GM19025 (cell line): ENCODE data around the gene MOK.

Experiments used
- ATAC-seq: cut with Tn5 transposase; IDR thresholded peaks from one replicate; pipeline ENCODE4 v1.9.1; 2021; ENCODE audit warnings: mild to moderate bottlenecking, low read depth, moderate library complexity; ENCODE audit not compliant: unreplicated experiment

The MOK gene

DNA sequence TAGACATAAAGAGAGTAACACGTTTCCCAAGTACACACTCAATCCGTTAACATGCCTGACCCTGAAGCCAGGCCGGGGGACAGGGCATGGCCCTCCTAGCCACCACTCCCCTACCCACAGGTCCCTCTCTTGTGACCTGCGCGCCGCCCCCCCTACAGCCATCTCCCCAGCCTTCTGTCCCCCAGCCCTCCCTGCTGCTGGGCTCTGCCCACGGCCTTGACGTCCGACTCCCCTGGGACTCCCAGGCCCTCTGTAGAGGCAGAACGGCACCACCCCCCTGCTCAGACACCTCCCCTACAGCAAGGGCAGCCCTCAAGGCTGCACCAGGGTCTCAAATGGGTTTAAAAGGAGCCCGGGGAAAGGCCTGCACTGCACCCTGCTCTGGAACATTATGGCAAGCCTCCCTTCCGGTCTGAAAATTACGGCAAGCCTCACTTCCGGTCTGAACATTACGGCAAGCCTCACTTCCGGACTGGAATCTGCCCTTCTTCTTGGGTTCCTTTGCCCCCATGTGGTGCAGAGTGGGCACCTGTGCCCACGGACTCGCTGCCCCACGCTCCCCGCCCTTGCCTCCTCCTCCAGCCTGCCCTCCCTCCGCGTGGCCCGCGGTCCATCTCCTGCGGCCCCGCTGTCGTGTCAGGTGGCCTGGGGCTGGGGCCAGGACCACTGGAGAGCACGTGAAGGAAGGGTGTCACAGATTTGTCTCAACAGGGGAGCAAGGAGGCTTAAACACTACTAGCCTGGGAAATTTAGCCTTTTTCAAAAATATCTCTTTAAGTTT, 77.6 kb downstream of the MOK start:
- no peak for ATAC-seq

DNA sequence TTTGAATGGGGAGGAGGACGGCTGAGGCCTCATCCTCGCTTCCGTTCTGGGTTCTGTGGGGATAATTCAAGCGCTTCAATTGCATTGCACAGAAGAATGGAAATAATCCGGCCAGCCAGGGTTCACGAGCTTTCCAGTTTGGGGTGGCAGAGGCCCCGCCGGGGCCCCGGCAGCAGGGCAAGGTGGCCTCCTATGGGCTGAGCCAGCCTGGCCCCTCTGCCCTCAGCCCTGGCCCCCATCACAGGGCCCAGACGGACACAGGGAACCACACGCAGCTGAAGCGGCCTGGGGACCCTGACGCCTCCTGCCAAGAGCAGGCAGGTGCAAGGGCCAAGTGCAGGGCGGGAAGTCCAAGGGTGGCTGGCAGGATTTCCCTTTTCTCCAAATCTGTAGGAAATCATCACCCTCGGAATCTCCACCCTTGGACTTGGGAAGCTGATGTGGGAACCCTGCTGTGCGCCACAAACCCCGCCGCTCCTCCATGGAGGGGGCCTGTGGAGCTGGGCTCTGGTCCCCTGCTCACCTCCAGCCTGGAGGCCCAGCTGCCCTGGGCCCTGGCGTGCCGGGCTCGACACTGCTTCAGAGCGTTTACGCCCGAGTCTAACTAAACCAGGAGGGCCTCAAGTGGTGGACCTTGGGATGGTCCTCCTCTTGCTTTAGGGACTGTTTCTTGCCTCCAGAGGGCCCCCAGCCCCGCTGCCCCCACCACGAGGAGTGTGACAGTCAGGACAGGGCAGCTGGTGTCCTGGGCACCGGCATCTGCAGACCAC, 78.4 kb downstream of the MOK start:
- no peak for ATAC-seq

DNA sequence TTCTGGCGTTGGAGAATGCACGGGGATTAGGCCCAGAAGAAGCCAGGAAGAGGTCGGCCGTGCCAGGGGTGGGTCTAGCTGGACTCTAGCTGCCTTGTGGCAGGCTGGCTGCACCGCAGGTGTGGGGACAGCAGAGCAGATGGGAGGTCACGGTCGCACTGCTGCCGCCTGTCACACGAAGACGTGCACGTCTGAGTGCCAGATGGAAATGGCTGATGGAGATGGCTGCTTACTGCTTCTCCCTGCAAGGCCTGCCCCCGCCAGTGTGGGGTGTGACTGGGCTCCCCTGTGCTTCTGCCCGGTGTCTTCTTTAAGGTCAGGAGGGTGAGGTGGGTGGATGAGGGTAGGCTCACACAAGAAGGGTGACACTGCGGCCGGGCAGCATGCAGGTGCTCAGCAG, 79.0 kb downstream of the MOK start:
- no peak for ATAC-seq

DNA sequence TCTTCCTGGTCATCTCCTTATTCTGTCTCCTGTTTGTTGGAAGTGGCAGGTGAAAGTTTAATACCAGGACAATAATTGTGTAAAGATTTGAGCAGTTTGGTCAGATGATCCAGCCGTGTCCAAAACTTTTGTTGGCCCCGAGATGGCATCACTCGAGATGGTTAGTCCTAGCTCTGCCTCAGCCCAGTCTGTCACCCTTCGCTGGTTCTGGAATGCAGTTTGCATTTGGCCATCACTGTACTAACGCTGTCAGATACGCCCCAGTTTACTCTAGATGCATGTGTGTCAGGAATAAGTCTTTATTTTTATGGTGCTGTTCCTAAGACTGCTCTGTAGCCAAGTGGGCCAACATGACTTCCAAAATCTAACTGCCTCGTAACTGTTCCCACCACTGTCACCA, 79.6 kb downstream of the MOK start:
- no peak for ATAC-seq

DNA sequence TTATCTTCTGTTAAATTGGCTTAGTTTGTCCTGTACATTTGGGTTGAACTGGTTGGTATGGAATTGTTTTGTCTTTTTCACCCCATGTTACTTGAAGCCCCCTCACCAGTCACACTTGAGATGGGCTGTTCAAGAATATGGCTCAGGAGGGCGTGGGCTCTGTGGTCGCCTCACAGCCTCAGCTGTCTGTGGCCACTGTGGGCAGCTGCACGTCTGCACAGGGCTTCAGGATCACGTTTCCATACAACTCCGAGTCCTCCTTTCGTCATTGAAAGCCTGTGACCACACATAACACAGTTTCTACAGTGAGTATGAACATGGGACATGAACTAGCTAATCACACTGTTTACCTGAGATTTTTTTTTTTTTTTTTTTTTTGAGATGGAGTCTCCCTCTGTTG, 81.3 kb downstream of the MOK start:
- no peak for ATAC-seq

DNA sequence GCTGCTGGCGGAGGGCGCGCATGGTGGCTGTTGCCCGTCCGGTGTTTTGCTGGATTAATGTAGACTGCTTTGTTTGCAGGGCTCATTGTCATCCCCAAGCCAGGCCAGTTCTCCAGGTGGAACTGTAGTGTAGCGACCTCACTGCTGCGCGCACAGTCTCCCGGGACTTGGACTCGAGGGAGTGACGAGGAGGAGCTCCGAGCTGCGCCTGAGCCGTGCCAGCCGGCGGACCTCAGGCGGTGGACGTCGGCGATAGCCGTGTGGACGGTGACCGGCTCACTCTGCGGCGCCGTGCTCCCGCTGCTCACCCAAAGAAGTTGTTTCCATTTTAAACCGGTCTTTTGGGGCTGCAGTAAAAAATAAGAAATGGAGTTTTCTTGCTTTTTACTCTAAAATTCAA, 82.2 kb downstream of the MOK start:
- no peak for ATAC-seq

DNA sequence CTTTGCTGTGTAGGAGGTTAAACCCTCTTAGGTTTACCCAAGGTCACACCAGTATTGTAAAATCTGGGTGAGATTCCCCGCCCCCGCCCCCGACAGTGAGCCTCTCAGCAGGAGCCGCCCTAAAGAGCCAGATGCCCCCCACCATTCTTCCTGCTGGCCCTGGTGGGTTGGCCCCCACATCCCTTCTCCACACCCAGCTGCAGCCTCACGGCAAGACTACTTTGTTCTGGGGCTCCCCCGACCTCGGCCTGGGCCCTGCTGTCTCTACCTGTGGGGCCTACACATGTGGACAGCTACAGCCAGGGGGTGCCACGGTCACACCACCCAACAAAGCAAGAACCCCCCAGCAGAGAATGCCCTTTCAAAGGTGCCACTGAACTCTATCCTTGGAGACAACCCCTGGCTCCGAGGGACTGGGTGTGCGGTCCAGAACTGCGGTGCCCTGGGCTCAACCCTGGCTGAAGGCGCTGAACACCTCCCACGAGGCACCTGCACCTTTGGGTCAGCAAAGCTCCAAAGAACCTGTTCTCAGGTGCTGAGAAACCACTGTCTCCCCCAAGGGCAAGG, 82.9 kb downstream of the MOK start:
- ATAC-seq = no peak

DNA sequence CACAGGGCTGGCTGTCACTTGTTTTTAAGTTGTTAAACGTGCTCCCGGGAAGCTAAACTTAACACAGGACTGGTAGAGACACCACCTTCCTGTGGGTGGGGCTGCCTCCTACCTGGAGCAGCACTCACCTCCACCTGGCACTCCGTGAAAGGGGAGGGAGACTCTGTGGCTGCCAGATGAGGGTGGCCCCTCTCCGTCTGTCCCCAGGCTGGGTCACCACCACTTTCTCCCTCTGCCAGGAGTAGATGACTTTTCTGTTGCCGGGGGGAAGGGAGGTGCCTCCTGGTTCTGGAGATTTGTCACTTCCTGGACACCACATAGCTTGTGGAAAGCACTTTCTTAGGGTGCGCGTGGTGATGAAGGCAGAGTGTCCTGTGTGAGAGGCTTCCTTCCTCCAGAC, 83.9 kb downstream of the MOK start:
- ATAC-seq = no peak

DNA sequence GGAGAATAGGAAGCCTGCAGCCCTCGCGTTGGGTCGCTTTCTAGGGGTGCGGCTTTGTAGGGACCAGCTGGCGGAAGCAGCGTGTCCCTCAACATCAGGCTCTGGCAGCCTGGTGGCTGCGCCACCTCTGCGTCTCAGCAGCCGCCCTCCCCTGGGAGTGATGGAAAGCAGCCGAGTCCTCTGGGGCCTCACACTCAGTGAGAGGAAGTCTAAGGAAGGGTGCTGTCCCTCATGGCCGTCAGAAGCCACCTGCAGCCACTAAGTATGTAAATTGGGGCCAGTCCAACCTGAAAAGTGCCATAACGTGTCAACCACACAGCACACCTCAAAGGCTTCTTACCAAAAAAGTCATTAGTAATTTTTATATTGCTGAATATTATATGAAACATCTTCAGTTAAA, 84.9 kb downstream of the MOK start:
- ATAC-seq = peak; percentile 92

DNA sequence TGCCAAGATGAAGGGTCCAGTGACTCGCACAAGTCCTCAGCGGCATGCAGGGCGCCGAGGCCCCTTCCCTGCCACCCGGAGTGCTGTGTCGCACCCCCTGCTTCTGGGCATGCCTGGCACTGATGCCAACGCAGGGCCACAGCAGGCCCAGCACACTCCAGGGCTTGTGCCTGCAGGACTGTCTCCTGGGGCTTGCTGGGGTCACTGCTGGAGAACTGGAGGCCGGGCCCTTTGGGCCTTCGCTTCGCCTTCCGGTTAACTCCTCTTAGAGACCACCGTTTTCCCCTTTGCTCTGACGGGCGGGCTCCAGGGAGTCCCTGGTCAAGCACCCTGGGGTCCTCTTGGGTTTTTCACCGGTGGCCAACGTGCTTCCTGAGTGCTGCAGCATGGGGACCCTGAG, 85.6 kb downstream of the MOK start:
- ATAC-seq = no peak

DNA sequence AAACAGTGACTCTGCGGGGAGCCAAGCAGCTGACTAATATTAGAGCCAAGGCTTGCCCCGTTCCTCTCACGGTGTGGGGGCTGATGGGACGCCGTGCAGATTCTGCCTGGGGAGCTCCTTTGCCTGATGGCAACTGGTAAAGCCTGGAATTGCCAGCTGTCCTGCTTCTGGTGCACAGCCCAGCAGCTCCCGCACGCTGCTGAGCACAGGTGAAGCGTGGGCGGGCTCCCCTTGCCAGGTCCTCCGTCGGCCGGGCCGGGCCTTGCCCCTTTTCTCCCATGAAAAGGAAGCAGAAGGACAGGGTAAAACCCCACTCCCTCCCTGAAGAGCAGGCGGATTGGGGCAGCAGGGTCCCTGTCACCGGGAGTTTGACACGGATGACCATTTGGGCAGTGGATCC, 86.3 kb downstream of the MOK start:
- no peak for ATAC-seq

DNA sequence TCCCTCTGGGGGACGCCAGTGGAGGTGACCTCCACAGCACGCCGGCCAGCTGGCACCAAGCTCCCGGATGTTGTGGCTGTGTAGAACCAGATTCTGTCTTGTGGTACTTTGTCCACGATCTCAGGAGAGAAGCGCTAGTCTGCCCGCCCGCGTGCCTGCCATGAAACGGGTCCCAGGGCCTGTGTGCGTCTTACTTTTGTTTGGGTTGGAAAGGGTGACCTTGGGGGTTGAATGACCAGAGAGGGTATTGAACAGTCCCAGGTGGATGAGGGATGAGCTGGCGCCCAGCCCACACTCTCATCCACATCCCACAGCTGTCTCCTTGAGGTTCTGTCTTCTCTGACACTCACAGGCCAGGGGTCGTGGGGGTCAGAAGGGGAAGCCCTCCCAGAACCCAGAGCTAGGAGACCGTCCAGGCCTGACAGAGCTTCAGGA, 87.0 kb downstream of the MOK start:
- ATAC-seq = no peak

DNA sequence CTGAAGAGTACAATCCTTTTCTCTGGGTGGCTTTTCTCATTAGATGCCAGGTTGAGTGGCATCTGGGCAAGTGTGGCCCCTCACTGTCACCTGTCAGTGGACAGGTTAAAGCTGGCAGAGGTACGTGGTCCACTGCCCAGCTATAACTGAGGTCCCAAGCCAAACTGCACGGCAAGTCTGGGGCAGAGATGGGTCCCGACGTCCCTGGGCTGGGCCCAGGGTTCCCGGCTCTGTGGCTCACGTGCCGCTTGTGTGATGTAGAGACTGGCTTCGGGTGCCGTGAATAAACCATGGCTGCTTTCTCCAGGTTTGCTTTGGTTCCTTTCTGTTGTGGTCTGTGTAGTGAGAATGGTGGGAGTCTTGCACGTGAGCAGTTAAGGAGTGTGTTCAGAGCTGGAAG, 87.6 kb downstream of the MOK start:
- ATAC-seq = no peak

DNA sequence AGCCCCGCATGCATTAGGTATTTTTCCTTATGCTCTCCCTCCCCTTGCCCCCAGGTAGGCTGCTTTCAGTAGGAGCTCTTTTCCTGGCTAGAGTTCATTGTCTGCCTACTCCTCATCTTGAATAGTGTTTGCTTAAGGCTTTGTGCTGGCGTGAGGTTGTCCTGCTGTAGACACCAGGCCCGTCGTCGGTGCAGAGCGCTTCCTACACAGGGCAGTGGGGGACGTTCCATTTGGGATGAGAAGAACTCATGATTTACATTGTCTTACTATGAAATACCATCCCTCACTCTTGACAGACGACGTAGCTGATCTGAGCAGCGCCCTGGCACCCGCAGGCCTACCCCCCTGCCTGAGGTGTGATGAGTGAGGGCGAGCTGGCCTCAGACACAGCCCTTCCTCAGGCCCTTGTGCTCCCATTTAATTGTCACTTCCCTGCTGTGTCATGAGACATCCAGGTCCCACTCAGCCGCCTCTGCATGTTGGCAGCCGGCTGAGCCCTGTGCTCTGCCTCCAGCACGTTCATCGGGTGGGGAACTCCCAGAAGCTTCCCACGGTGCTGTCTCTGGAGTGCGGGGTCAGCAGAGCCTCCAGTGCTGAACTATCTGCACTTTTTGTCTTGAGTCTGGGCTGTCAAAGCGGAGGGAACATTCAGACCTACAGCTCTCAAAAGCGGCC, 89.3 kb downstream of the MOK start:
- ATAC-seq = no peak

DNA sequence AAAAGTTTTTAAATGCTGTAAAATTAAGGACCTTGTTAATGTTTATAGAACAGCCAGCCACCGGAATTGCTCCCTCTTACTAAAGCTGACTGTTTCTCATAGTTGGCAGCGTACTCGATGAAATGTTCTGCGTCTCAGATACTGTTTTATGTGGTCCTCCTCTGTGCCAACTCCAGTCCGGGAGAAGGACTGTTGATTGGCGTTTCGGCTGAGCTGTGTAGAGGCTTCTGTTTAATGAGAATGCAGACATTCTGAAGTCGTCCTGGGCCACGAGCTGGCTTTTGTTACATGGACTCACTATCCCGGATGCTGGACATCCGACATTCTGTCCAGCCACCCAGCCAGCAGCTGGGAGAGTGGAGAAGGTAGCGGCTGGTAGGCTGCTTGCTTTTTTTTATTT, 89.9 kb downstream of the MOK start:
- ATAC-seq = no peak

DNA sequence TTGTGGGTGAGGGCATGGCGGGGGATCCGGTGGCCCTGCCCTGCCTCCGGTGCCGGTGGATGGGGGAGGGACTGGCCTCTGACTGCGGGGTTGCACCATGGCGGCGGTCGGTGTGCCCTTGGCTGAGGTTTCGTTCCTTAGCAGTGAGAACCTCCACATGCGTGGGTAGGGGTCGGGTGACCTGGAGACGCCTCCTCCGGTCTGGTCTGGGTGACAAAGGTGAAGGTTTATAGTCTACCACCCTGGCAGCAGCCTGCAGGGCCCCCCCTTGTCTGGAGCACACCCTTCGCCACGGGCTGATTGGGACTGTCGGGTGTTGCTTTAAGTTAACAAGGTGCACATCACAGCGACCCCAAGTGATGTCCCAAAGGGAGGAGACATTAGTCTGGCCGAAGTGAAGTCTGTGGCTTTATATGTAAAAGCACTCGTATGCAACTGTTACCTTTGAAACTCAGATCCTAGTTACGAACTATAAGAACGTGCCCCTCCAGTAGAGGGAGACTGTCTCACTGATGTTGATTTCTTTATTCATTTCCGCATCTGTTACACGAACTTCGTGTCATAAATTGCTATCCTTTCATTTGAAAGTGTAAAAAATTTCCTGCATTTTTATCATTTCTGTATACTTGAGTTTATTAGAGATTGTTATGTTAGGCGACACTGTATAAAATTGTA, 90.8 kb downstream of the MOK start:
- ATAC-seq = no peak

DNA sequence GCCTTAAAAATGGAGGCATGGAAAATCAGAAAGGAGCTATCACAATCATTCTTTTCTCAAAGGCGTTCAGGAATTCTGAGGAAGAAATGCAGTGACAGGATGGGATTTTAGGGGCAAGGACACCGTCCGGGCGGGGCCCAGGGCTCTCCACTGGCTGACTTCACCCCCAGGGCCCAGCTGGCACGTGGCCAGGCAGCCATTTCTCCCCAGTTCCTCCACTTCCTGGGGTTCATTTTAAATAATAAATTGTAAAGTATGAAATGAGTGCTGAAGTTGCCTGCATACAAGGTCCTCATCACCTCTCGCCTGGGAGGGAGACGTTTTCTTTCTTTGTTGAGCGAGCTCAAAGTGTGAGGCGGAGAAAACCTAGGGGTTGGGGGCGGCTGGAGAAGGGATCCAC, 91.5 kb downstream of the MOK start:
- no peak for ATAC-seq

DNA sequence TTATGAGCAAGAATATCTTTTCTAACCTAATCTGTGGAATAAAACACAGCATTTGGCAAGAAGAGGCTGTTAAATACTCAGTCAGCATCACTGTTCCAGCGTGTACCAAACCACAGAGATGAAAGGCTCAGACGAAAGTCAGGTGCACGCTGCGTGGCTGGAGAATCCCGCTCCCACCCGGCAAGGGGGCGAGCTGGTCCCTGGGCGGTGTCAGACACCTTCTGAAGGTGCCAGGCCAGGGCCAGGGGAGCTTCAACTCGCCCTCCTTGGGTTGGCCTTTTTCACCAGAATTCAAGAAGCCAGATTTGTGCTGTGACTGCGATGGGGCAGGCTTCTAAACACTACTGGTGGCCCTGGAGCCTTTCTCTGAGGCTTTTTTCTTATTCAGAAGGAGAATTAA, 92.1 kb downstream of the MOK start:
- ATAC-seq = no peak

DNA sequence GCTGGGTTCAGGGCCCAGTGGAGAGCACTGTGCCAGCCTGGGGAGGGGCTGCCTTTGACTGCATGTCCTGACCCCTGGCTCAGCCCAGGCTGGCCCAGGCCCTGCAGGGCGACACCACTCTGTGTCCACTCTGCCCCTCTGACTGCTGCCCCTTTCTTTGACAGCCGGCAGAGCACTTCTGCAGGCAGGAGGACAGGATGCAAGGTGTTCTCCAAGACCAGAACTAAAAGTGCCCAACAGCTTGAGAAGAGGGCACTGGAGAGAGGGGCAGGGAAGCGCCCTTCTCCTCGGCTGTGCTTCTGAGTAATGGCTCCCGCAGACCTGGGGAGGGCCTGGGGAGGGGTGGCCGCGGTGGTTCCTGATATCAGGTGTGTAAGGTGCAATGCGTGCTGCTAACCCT, 92.6 kb downstream of the MOK start:
- no peak for ATAC-seq

DNA sequence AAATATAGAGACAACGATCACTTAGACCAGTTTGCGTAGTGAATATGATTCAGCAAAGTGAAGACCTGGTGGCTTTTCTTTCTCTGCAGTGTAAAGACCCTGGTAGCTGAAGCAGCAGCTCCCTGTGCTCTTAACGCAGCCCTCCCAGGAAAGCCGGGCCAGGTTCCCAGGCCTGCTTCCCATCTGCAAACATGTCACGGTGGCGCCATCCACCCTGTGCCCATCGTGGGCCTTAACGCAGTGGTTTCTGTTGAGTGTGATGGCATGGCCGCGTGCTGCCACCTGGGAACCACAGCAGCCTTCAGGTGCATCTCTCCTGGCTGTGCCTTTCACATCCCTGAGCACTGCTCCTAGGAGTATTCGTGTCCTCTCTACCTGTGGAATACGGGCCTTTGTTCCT, 93.7 kb downstream of the MOK start:
- no peak for ATAC-seq
